Measurements from ENCODE around the gene TNFSF13.

TNFSF13 gene

GRCh38 chr17:7606280-7606679 lies 47.7 kb downstream of the TNFSF13 start:
- H3K4me2 ChIP-seq (ENCODE audit: low read length): no peak overlapping the region

GRCh38 chr17:7610641-7611040 lies 52.1 kb downstream of the TNFSF13 start:
- TF ChIP-seq EZH2phosphoT487 (IDR thresholded peaks at IDR 0.05; ENCODE audit: low read depth) (no peak), CTCF (IDR thresholded peaks at IDR 0.05; ENCODE audit: low read depth, low read length) (no peak)
- no peaks in the 10 kb centered on the region for H3K27me3 ChIP-seq (ENCODE audit: low read depth, low read length)
- peaks cover 6% of the 10 kb centered on the region; the same call in 1 of the 2 replicates for H4K20me1 ChIP-seq (ENCODE audit: insufficient read depth, low read length)
- H3K4me3 ChIP-seq (ENCODE audit: low read length): no peak overlapping the region
- peaks cover 11% of the 10 kb centered on the region for H3K4me1 ChIP-seq (ENCODE audit: low read length)
- H3K79me2 ChIP-seq (ENCODE audit: low read length): peaks cover 35% of the 10 kb centered on the region
- H3K4me2 ChIP-seq (ENCODE audit: low read length): no peak overlapping the region
- H2AFZ ChIP-seq (ENCODE audit: low read depth, low read length): no peak overlapping the region
- no peak overlapping the region for H3K9ac ChIP-seq (ENCODE audit: low read length)
- no peak overlapping the region for H3K27ac ChIP-seq (ENCODE audit: low read length)
- no peaks in the 10 kb centered on the region for H3K9me3 ChIP-seq (ENCODE audit: insufficient read depth, low read length)
- peaks cover 6% of the 10 kb centered on the region for H3K36me3 ChIP-seq (replicated peaks; ENCODE audit: low read depth, low read length)

More at GRCh38 chr17:7606280-7606679, 47.7 kb downstream of the TNFSF13 start:
- Histone ChIP-seq H3K4me1 (ENCODE audit: low read length) (no peaks in the 10 kb centered on the region), H4K20me1 (ENCODE audit: insufficient read depth, low read length) (no peaks in the 10 kb centered on the region), H3K79me2 (ENCODE audit: low read length) (0 out of 2 replicates have a peak, but pooled peaks cover 8% of the 10 kb centered on the region), H3K9me3 (ENCODE audit: insufficient read depth, low read length) (no peaks in the 10 kb centered on the region), H3K36me3 (replicated peaks; ENCODE audit: low read depth, low read length) (peaks cover 11% of the 10 kb centered on the region), H3K27ac (ENCODE audit: low read length) (no peak overlapping the region), H3K4me3 (ENCODE audit: low read length) (no peak overlapping the region), H2AFZ (ENCODE audit: low read depth, low read length) (no peak overlapping the region), H3K9ac (ENCODE audit: low read length) (no peak overlapping the region), H3K27me3 (ENCODE audit: low read depth, low read length) (no peaks in the 10 kb centered on the region)
- TF ChIP-seq EZH2phosphoT487 (IDR thresholded peaks at IDR 0.05; ENCODE audit: low read depth): no peak
- no peak for TF ChIP-seq CTCF (IDR thresholded peaks at IDR 0.05; ENCODE audit: low read depth, low read length)
